Stimulated activated CD8-positive, alpha-beta memory T cell treated with anti-CD3 and anti-CD28 coated beads, Interleukin-7, amount 100 ng/mL, for 1 hour (primary cell): ENCODE data around the gene RAI1.

Source experiments
- DNase-seq, 2 donors: peaks; one replicate each; pipeline ENCODE4 v3.0.0-alpha.2; 2020; ENCODE audit warnings: low read depth in 2 of 2

Gene RAI1

GRCh38 chr17:17718251-17718650 lies 37.0 kb downstream of the RAI1 start:
- no peak for DNase-seq

- DNase-seq, result no peak
Measured at GRCh38 chr17:17719199-17719940, 38.1 kb downstream of the RAI1 start.

GRCh38 chr17:17719966-17720543 lies 38.8 kb downstream of the RAI1 start:
- no peak for DNase-seq

- no peak for DNase-seq
Measured at GRCh38 chr17:17721140-17721668, 39.9 kb downstream of the RAI1 start.

GRCh38 chr17:17722081-17722905 lies 41.0 kb downstream of the RAI1 start:
- DNase-seq, result no peak

- no peak for DNase-seq
Measured at GRCh38 chr17:17722906-17723353, 41.7 kb downstream of the RAI1 start.

- peak in 1 of 2 donors; percentile 2 for DNase-seq
Measured at GRCh38 chr17:17723354-17724261, 42.4 kb downstream of the RAI1 start.

- no peak for DNase-seq
Measured at GRCh38 chr17:17724307-17725010, 43.2 kb downstream of the RAI1 start.

- no peak for DNase-seq
Measured at GRCh38 chr17:17725011-17725751, 43.9 kb downstream of the RAI1 start.

- no peak for DNase-seq
Measured at GRCh38 chr17:17725752-17726457, 44.6 kb downstream of the RAI1 start.

GRCh38 chr17:17726458-17727060 lies 45.3 kb downstream of the RAI1 start:
- DNase-seq, result no peak

- DNase-seq, result no peak
Measured at GRCh38 chr17:17727111-17727659, 45.9 kb downstream of the RAI1 start.

GRCh38 chr17:17728146-17728545 lies 46.9 kb downstream of the RAI1 start:
- no peak for DNase-seq

GRCh38 chr17:17728550-17729251 lies 47.4 kb downstream of the RAI1 start:
- DNase-seq, result no peak

GRCh38 chr17:17729620-17730249 lies 48.5 kb downstream of the RAI1 start:
- DNase-seq, result peak in 1 of 2 donors; percentile 41

GRCh38 chr17:17730250-17730935 lies 49.1 kb downstream of the RAI1 start:
- no peak for DNase-seq

GRCh38 chr17:17732444-17732843 lies 51.2 kb downstream of the RAI1 start:
- no peak for DNase-seq
